ENCODE results near the gene IL4I1.

The IL4I1 gene

GRCh38 chr19:49871349-49871985, 25.2 kb downstream of the IL4I1 start:
- no peaks in the 10 kb centered on the region for H3K36me3 ChIP-seq (replicated peaks; ENCODE audit: insufficient read depth, low read length)
- peaks cover 51% of the 10 kb centered on the region for H3K79me2 ChIP-seq (ENCODE audit: low read length)
- TF ChIP-seq CTCF (IDR thresholded peaks at IDR 0.05; ENCODE audit: low read length) (no peak), EZH2phosphoT487 (IDR thresholded peaks at IDR 0.05; ENCODE audit: low read length) (no peak), EZH2 (optimal IDR thresholded peaks at IDR 0.05; ENCODE audit: low read depth, low read length) (no peak)
- no peak overlapping the region for H2AFZ ChIP-seq (ENCODE audit: low read length)
- H3K4me1 ChIP-seq (ENCODE audit: low read length), result peaks cover 27% of the 10 kb centered on the region
- DNase-seq, result no peak
- H3K27me3 ChIP-seq (replicated peaks; ENCODE audit: insufficient read depth, low read length), result no peaks in the 10 kb centered on the region
- H3K4me2 ChIP-seq (ENCODE audit: low read depth, low read length), result no peak overlapping the region
- no peaks in the 10 kb centered on the region for H3K9me3 ChIP-seq (replicated peaks; ENCODE audit: insufficient read depth, low read length)
- H4K20me1 ChIP-seq (ENCODE audit: insufficient read depth, low read length), result no peaks in the 10 kb centered on the region
- H3K9ac ChIP-seq (ENCODE audit: low read length), result no peak overlapping the region
- H3K9me2 ChIP-seq (replicated peaks; ENCODE audit: insufficient read depth, low read length), result no peaks in the 10 kb centered on the region
- H3K4me3 ChIP-seq (ENCODE audit: low read length), result no peak overlapping the region
- H3F3A ChIP-seq (ENCODE audit: insufficient read depth, low read length), result peaks cover 31% of the 10 kb centered on the region
- no peak overlapping the region for H3K27ac ChIP-seq (ENCODE audit: low read length)

- no peak for DNase-seq
- H4K20me1 ChIP-seq (ENCODE audit: insufficient read depth, low read length), result no peaks in the 10 kb centered on the region
- peak overlapping the region; percentile 70; the same call in 1 of the 2 replicates for H3K27ac ChIP-seq (ENCODE audit: low read length)
These were observed 26.3 kb downstream of the IL4I1 start for GRCh38 chr19:49870309-49870901.

GRCh38 chr19:49869484-49870308, 27.0 kb downstream of the IL4I1 start:
- peaks cover 30% of the 10 kb centered on the region for H3K4me1 ChIP-seq (ENCODE audit: low read length)
- peak overlapping the region; percentile 68 for H3K4me3 ChIP-seq (ENCODE audit: low read length)
- no peaks in the 10 kb centered on the region for H3K9me2 ChIP-seq (replicated peaks; ENCODE audit: insufficient read depth, low read length)
- no peaks in the 10 kb centered on the region for H4K20me1 ChIP-seq (ENCODE audit: insufficient read depth, low read length)
- peak overlapping the region; percentile 70; the same call in 1 of the 2 replicates for H3K27ac ChIP-seq (ENCODE audit: low read length)
- H3K9ac ChIP-seq (ENCODE audit: low read length), result peak overlapping the region; percentile 63
- peak overlapping the region; percentile 63 for H2AFZ ChIP-seq (ENCODE audit: low read length)
- H3K4me2 ChIP-seq (ENCODE audit: low read depth, low read length), result peak overlapping the region; percentile 94
- peaks cover 51% of the 10 kb centered on the region for H3K79me2 ChIP-seq (ENCODE audit: low read length)
- no peaks in the 10 kb centered on the region for H3K27me3 ChIP-seq (replicated peaks; ENCODE audit: insufficient read depth, low read length)
- H3K36me3 ChIP-seq (replicated peaks; ENCODE audit: insufficient read depth, low read length), result no peaks in the 10 kb centered on the region; the same call in 1 of the 2 replicates
- H3F3A ChIP-seq (ENCODE audit: insufficient read depth, low read length), result peaks cover 35% of the 10 kb centered on the region
- H3K9me3 ChIP-seq (replicated peaks; ENCODE audit: insufficient read depth, low read length), result no peaks in the 10 kb centered on the region
- DNase-seq, result peak; percentile 99
- no peak for TF ChIP-seq EZH2 (optimal IDR thresholded peaks at IDR 0.05; ENCODE audit: low read depth, low read length)
- no peak for TF ChIP-seq CTCF (IDR thresholded peaks at IDR 0.05; ENCODE audit: low read length)

More at GRCh38 chr19:49870309-49870901, 26.3 kb downstream of the IL4I1 start:
- Histone ChIP-seq H3K9ac (ENCODE audit: low read length) (peak overlapping the region; percentile 63; the same call in 1 of the 2 replicates), H3F3A (ENCODE audit: insufficient read depth, low read length) (peaks cover 35% of the 10 kb centered on the region), H3K36me3 (replicated peaks; ENCODE audit: insufficient read depth, low read length) (no peaks in the 10 kb centered on the region), H3K27me3 (replicated peaks; ENCODE audit: insufficient read depth, low read length) (no peaks in the 10 kb centered on the region), H3K9me2 (replicated peaks; ENCODE audit: insufficient read depth, low read length) (no peaks in the 10 kb centered on the region), H3K9me3 (replicated peaks; ENCODE audit: insufficient read depth, low read length) (no peaks in the 10 kb centered on the region), H3K4me1 (ENCODE audit: low read length) (peaks cover 32% of the 10 kb centered on the region), H3K4me3 (ENCODE audit: low read length) (peak overlapping the region; percentile 68), H3K4me2 (ENCODE audit: low read depth, low read length) (peak overlapping the region; percentile 86), H3K79me2 (ENCODE audit: low read length) (peaks cover 51% of the 10 kb centered on the region), H2AFZ (ENCODE audit: low read length) (peak overlapping the region; percentile 63)
- TF ChIP-seq EZH2phosphoT487 (IDR thresholded peaks at IDR 0.05; ENCODE audit: low read length) (no peak), EZH2 (optimal IDR thresholded peaks at IDR 0.05; ENCODE audit: low read depth, low read length) (no peak), CTCF (IDR thresholded peaks at IDR 0.05; ENCODE audit: low read length) (no peak)
